Loucy (cell line): Measurements from ENCODE around the gene FUOM.
A peak's percentile ranks its signal among the peaks of the same experiment; 100 is the strongest.

Experiments used
- H2AFZ ChIP-seq: fragments of 200-600 bp; sonication (generic); 2 replicates; pipeline ENCODE4 v1.6.0; 2016; ENCODE audit warnings: antibody characterized with exemption, mild to moderate bottlenecking, low read length, moderate library complexity
- H3F3A ChIP-seq: fragments of 200-600 bp; 2 replicates; pipeline ENCODE4 v1.6.0; 2016; ENCODE audit warnings: antibody characterized with exemption, low read depth, mild to moderate bottlenecking
- H3K27me3 ChIP-seq: fragments of 200-600 bp; sonication (generic); 2 replicates; pipeline ENCODE4 v1.6.1; 2014; ENCODE audit warnings: low read length, mild to moderate bottlenecking; ENCODE audit not compliant: insufficient read depth, poor library complexity, severe bottlenecking
- H3K36me3 ChIP-seq: fragments of 200-600 bp; sonication (generic); 2 replicates; pipeline ENCODE4 v1.6.1; 2016; ENCODE audit warnings: low read length; ENCODE audit not compliant: insufficient read depth
- H3K4me1 ChIP-seq: fragments of 200-600 bp; sonication (generic); 2 replicates; pipeline ENCODE4 v1.5.1; 2014; ENCODE audit warnings: low read length, mild to moderate bottlenecking; ENCODE audit not compliant: insufficient read depth, poor library complexity, severe bottlenecking
- H3K4me2 ChIP-seq: fragments of 200-600 bp; sonication (generic); 2 replicates; pipeline ENCODE4 v1.6.0; 2014; ENCODE audit warnings: antibody characterized with exemption, low read length, low read depth, mild to moderate bottlenecking; ENCODE audit not compliant: poor library complexity, severe bottlenecking
- H3K4me3 ChIP-seq: fragments of 200-600 bp; sonication (generic); 2 replicates; pipeline ENCODE4 v1.5.1; 2014; ENCODE audit warnings: low read length, mild to moderate bottlenecking, mixed read lengths; ENCODE audit not compliant: poor library complexity, severe bottlenecking
- H3K79me2 ChIP-seq: fragments of 200-600 bp; sonication (generic); 2 replicates; pipeline ENCODE4 v1.6.1; 2014; ENCODE audit warnings: low read length; ENCODE audit not compliant: insufficient read depth
- H3K9ac ChIP-seq: fragments of 200-600 bp; sonication (generic); 2 replicates; pipeline ENCODE4 v1.6.0; 2014; ENCODE audit warnings: mild to moderate bottlenecking, low read depth, low read length, moderate library complexity; ENCODE audit not compliant: poor library complexity, severe bottlenecking
- H3K9me2 ChIP-seq: fragments of 200-600 bp; sonication (generic); replicated peaks from 2 replicates; pipeline ENCODE4 v1.6.1; 2016; ENCODE audit warnings: low read depth, low read length, mixed read lengths
- H3K9me3 ChIP-seq: fragments of 200-600 bp; sonication (generic); 2 replicates; pipeline ENCODE4 v1.6.1; 2014; ENCODE audit warnings: mild to moderate bottlenecking, antibody characterized with exemption, low read length, low read depth; ENCODE audit not compliant: insufficient read depth
- H4K20me1 ChIP-seq: fragments of 200-600 bp; sonication (generic); 2 replicates; pipeline ENCODE4 v1.6.0; 2014; ENCODE audit warnings: antibody characterized with exemption, low read length, mild to moderate bottlenecking; ENCODE audit not compliant: insufficient read depth, poor library complexity, severe bottlenecking
- EZH2phosphoT487 ChIP-seq: fragments of 200-600 bp; IDR thresholded peaks from 2 replicates; pipeline ENCODE4 v1.6.1; 2018; ENCODE audit warnings: antibody characterized with exemption, mild to moderate bottlenecking, moderate library complexity, borderline replicate concordance
- TF ChIP-seq, protein P1 (sequence below): fragments of 200-600 bp; sonication (generic); conservative IDR thresholded peaks from 2 replicates; pipeline ENCODE4 v1.5.1; 2014; ENCODE audit warnings: mild to moderate bottlenecking, antibody characterized with exemption, low read length

Gene FUOM

DNA sequence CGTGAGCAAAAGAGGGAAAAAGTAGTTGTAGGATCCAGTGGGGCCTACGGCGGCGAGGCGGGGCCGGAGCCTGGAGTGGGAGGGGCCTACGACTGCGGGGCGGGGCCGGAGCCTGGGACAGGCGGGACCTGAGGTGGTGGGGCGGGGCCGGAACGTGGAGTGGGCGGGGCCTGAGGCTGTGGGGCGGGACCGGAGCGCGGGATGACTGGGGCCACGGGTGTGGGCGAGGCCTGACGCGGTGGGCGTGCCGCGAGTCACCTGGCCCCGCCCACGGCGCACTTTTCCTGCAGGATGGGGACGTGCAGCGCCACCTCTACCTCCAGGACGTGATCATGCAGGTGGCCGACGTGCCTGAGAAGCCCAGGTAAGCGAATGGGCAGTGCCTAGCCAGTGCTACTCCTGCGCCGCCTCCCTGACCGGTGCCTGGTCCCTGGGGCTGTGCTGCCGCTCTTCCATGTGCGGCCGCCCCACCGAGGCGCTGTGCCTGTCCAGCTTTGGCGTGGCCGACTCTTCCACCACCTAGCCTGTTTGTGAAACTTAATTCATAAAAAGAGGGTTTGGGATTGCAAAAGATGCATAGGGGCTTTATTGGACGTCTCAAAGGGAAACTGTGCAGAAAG, 48.6 kb downstream of the FUOM start:
- TF ChIP-seq, protein P1, sequence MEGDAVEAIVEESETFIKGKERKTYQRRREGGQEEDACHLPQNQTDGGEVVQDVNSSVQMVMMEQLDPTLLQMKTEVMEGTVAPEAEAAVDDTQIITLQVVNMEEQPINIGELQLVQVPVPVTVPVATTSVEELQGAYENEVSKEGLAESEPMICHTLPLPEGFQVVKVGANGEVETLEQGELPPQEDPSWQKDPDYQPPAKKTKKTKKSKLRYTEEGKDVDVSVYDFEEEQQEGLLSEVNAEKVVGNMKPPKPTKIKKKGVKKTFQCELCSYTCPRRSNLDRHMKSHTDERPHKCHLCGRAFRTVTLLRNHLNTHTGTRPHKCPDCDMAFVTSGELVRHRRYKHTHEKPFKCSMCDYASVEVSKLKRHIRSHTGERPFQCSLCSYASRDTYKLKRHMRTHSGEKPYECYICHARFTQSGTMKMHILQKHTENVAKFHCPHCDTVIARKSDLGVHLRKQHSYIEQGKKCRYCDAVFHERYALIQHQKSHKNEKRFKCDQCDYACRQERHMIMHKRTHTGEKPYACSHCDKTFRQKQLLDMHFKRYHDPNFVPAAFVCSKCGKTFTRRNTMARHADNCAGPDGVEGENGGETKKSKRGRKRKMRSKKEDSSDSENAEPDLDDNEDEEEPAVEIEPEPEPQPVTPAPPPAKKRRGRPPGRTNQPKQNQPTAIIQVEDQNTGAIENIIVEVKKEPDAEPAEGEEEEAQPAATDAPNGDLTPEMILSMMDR = no peak
- TF ChIP-seq EZH2phosphoT487 = no peak
- Histone ChIP-seq H2AFZ (0 out of 2 replicates have a peak overlapping the region, but pooled peaks have one; percentile 78), H3K9me2 (no peaks in the 10 kb centered on the region), H3K4me1 (peaks cover 17% of the 10 kb centered on the region), H3K36me3 (no peaks in the 10 kb centered on the region), H3K4me3 (peak overlapping the region; percentile 96), H3K79me2 (peaks cover 41% of the 10 kb centered on the region), H3K9ac (peak overlapping the region; percentile 82), H3K4me2 (peak overlapping the region; percentile 91), H4K20me1 (peaks cover 11% of the 10 kb centered on the region), H3K9me3 (no peaks in the 10 kb centered on the region), H3K27me3 (no peaks in the 10 kb centered on the region), H3F3A (no peaks in the 10 kb centered on the region; the same call in 1 of the 2 replicates)

DNA sequence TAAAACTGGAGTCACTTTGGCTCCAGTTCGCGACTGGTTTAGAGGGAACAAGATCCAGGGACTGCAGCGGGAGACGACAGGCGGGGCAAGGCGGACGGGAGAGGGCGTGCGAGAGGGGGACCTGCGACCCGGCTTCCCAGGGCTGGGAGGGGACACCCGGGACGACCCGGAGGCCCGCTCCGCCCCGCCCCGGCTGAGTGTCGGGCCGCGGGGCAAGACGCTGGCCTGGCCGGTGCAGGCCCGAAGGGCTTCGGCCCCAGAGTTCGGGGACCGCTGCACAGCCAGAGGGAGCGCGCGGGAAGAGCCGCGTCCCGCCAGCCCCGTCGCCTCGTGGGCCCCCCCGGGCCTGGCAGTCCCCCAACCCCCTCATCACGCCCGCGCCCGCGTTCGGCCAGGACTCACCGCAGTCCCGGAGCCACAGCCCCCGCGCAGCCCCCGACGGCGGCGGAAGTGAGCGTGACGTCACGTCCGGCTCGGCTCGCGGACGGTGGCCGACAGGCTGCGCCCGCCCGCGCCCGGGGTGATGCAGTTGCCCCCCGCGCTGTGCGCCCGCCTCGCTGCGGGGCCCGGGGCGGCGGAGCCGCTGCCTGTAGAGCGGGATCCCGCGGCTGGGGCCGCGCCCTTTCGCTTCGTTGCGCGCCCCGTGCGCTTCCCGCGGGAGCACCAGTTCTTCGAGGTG, 49.3 kb downstream of the FUOM start, which contains the start of the genes TUBGCP2 and ZNF511:
TUBGCP2 (minus strand) TSS at position 452 of the 679 bp plus-strand sequence. CDS start 5,931 bp downstream, outside the sequence.
ZNF511 (plus strand) TSS at position 494 of the 679 bp plus-strand sequence; CDS start at position 524, 30 bp downstream.
- Histone ChIP-seq H3K9ac (peak within 1 kb of the TSS; percentile 82), H3K79me2 (peaks cover 48% of the 10 kb centered on the region), H3K36me3 (no peaks in the 10 kb centered on the region), H3F3A (no peaks in the 10 kb centered on the region; the same call in 1 of the 2 replicates), H3K9me2 (no peaks in the 10 kb centered on the region), H3K4me2 (peak within 1 kb of the TSS; percentile 91), H3K27me3 (no peaks in the 10 kb centered on the region), H3K4me3 (peak within 1 kb of the TSS; percentile 96), H3K9me3 (no peaks in the 10 kb centered on the region), H3K4me1 (peaks cover 17% of the 10 kb centered on the region), H4K20me1 (peaks cover 11% of the 10 kb centered on the region), H2AFZ (peak within 1 kb of the TSS; percentile 78)
- TF ChIP-seq, protein P1 = peak; percentile 18; the same call in 1 of the 2 replicates
- no peak for TF ChIP-seq EZH2phosphoT487

GRCh38 chr10:133307776-133308420, 49.9 kb downstream of the FUOM start:
- Histone ChIP-seq H3K4me3 (peak overlapping the region; percentile 96), H3K36me3 (no peaks in the 10 kb centered on the region), H4K20me1 (peaks cover 11% of the 10 kb centered on the region), H3K4me2 (peak overlapping the region; percentile 91), H3K9me2 (no peaks in the 10 kb centered on the region), H3K9me3 (no peaks in the 10 kb centered on the region), H2AFZ (peak overlapping the region; percentile 78), H3F3A (no peaks in the 10 kb centered on the region; the same call in 1 of the 2 replicates), H3K4me1 (peaks cover 17% of the 10 kb centered on the region), H3K9ac (peak overlapping the region; percentile 82), H3K79me2 (peaks cover 54% of the 10 kb centered on the region), H3K27me3 (no peaks in the 10 kb centered on the region)
- TF ChIP-seq, protein P1 = peak; percentile 80
- TF ChIP-seq EZH2phosphoT487 = no peak
